ENCODE measurements around the gene SEZ6L.

Gene SEZ6L

DNA sequence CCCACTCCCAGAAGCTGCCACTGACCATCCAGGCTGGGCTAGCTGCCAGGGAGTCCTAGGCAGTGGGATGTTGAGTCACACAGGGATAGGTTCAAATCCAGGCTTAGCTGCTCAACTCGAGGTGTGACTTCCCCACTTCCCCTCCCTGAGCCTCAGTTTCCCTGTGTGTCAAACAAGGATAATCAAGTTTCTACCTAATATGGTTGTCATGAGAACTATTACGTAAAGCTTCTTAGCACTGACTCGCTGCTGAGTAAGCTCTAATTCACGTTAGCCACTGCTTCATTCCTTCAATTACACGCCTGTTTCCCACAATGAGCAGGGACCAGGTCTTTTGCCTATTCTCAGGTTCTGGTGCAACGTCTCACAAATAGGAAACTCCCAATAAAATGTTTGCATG lies 67.7 kb downstream of the SEZ6L start:
- no peak for DNase-seq (ENCODE audit: low read depth, low spot score)
- H3K27ac ChIP-seq, result no peak overlapping the region

DNA sequence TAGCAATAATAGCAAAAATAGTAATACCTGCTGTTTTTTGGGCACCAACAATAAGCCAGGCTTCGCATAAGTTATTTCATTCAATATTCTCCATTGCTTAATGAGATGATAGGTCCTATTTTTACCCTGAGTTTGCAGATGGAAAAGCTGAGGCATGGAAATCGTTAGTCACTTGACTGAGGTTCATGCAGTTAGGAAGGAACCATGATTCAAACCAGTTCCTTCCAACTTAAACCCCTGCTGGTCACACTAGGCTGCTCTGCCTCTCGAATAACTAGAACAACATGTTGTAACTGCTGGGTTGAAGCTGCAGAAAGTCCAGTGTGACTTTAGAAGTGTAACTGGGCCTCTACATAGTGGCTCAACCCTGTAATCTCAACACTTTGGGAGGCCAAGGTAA lies 69.3 kb downstream of the SEZ6L start:
- DNase-seq (ENCODE audit: low read depth, low spot score), result no peak

DNA sequence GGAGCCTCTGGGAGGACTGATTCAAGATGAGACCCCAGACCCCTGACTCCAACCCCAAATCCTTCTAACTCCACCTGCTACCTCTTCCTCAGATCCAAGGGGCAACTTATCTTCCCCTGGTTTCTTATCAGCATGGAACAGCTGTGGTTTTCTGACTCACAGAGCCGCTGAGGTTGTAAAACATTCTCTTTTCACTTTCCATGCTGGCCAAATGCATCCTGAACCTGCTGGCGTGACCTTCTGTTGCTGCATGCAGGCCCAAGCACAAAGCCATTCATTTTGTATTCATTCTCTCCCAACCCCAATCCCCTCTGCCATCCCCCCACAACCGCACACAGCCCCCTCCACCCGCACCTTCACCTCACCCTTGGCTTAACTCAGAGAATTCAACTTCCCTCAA lies 70.3 kb downstream of the SEZ6L start:
- DNase-seq (ENCODE audit: low read depth, low spot score), result no peak
- no peak overlapping the region for H3K27ac ChIP-seq

More for the DNA sequence above, 69.3 kb downstream of the SEZ6L start:
- H3K27ac ChIP-seq, result no peak overlapping the region

DNA sequence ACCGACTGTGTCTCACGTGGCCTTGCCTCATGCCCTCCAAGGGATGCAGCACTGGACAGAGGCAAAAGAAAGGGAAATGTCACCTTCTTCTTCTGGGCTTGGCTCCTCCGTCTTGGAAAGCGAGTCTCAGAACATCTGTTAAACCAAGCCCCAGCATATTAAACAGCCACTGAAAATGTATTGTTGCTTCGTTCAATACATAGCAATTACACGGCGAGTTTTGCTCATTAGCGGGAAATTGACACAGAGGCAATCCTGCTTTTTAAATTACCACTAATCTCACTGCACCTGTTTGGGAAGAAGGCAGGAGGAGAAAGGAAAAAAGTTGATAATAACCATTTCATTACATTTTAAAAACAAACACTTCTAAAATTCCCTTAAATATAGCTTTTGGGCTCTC lies 72.1 kb downstream of the SEZ6L start:
- no peak overlapping the region for H3K27ac ChIP-seq
- DNase-seq (ENCODE audit: low read depth, low spot score), result no peak

DNA sequence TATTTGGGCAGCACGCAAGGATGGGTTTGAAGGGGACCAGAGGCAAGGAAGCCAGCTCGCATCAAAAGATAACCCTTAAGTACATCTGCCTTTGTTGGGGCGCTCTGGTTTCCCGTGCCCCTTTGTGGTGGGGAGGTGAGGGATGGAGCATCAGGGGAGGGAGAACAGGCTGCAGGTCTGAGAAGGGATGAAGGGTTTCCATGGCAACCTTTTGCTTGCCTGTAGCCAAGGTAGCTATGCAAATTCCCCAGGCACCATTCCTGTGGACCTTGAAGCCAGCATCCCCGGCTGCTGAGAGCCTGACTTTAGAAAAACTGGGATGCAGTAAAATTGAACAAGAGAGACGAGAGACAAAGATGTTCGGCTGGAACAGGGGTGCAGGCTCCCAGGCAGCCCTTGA lies 75.7 kb downstream of the SEZ6L start:
- DNase-seq (ENCODE audit: low read depth, low spot score), result no peak
- no peak overlapping the region for H3K27ac ChIP-seq

DNA sequence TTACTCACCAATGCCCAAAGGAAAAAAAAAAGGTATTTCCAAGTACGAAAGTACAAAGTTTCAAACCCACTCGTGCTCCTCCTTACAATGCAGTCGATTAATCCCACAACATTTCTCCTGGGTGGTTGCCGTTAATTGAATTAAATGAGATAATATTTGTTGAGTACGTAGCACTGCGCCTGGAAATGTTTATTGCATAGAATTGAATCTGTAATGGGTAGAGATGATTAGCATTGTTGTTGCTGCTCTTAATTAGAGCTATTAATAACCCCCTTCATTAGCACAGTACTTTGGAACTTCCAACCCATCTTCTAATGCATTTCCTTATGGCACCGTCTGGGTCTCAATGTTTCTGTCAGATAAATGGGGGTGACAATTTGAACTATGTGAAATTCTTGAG lies 77.3 kb downstream of the SEZ6L start:
- H3K27ac ChIP-seq, result no peak overlapping the region
- DNase-seq (ENCODE audit: low read depth, low spot score), result no peak

DNA sequence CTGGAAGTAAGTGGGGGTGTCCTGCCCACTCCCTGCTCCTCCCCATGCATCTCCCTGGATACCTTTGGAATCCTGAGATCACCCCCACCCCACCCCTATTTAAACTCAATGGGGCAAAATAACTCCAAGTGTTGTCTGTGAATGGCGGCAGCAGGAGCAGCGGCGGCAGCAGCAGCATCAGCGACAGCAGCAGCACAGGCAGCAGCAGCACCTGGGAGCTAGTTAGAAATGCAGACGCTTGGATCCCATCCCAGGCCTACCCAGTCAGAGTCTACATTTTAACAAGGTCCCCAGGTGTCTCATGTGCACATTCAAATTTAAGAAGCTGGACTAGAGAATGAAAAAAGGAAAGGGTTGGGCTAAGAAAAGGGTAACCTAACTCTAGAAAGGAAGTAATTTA lies 82.6 kb downstream of the SEZ6L start:
- no peak overlapping the region for H3K27ac ChIP-seq
- no peak for DNase-seq (ENCODE audit: low read depth, low spot score)

DNA sequence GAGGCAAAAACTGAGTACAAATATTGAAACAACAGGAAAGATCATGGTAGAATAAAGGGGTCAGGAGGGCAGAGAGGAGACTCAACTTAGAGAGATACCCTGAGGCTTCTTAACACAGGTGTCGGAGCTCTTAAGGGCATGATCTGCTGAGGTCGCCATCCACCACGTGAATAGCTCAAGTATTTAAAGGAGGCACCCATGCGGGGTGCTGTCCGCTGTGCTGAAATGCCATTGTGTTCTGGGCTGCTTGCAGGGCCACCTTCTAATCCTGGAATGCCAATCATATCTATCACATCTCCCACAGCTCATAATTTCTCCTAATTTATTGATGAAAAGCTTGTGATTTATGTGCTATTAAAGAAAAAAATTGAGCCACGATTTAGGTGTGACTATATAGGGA lies 90.2 kb downstream of the SEZ6L start:
- DNase-seq (ENCODE audit: low read depth, low spot score), result no peak
- H3K27ac ChIP-seq, result no peak overlapping the region

DNA sequence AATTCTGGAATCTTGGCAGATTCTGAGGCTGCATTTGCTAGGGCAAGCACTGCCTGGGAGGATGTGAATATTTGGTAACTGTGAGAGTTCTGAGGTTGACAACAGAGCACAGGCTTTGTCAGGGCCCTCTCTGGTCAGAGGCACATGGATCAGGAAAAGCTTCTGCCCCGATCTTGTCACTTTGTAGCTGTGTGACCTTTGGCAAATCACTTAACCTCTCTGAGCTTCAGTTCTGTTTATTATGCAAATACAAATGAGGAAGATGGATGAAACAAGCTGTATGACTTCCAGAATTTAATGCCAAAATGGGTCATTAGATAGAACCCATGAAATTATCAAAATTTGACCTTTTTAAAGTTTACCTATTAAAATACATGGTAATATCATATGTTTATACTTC lies 94.9 kb downstream of the SEZ6L start:
- no peak overlapping the region for H3K27ac ChIP-seq
- DNase-seq (ENCODE audit: low read depth, low spot score), result no peak

DNA sequence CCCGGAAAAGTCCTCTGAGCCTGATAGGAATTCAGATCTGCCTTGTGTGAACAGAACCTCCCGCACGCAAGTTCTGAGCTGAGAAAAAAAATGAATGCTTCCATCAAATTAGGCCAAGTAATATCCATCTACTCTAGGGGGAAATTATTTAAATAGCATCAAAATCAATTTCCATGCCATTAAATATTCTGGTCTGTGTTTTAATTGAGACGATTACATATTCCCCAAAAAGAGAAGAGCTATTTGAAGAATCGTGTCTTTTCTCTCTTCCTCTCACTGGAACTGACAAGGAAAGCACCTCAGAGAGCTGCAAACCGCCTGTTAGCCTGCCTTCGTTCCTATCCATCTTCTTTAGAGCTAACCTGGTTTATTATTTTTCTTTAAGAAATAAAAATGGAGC lies 96.0 kb downstream of the SEZ6L start:
- DNase-seq (ENCODE audit: low read depth, low spot score), result no peak
- no peak overlapping the region for H3K27ac ChIP-seq

DNA sequence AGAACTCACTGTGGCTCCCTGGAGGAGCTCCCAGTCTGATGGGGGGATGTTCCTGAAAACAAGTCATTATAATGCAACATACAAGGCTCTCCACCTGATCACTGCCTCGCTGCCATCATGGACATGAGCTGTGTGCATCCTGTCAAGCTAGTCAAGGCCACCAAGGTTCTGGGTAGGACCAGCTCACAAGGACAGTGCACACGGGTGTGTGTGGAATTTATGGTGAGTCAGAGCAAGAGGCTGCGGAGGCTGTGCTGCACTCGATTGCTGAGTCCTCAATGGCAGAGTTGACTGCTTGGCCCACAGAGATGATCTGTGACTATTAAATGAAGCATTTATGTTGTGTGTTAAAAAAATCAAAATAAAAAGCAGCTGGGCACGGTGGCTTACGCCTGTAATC lies 96.6 kb downstream of the SEZ6L start:
- H3K27ac ChIP-seq, result no peak overlapping the region
- DNase-seq (ENCODE audit: low read depth, low spot score), result no peak

DNA sequence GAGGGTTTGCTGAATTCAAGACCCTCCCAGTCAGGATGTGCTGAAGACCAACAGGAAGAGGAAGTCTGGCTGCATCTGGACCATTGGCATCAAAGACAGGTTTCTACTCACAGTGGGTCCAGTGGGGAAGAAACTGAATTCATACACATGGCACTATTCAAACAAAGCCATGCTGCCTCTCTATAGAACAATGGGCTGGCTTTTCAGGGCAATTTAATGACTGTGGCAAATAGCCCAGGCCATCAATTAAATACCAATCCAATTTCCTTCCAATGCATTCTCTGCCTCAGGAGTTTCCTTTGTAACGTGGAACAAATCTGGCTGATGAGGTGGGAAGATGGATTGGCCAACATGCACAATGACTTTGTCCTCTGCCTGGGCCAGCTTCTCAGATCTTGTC lies 98.6 kb downstream of the SEZ6L start:
- no peak overlapping the region for H3K27ac ChIP-seq
- no peak for DNase-seq (ENCODE audit: low read depth, low spot score)

DNA sequence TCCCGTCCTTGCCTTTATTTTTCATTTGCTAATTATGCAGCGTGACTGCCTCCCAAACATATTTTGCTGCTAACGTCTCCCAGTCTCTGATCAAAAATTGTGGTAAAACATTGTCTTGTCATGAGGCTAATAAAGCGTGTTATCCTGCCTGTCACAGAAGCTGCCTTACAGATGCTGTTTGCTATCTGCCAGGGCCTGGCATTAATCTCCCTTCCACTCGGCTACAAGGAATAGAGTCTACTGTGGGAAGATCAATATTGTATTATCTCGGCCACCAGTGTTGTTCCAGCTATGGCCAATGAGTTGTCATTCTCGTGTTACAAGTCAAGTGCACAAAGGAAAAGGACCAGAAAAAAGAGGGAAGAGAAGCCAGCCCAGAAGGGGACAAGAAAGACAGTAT lies 100.3 kb downstream of the SEZ6L start:
- no peak overlapping the region for H3K27ac ChIP-seq
- DNase-seq (ENCODE audit: low read depth, low spot score), result no peak

DNA sequence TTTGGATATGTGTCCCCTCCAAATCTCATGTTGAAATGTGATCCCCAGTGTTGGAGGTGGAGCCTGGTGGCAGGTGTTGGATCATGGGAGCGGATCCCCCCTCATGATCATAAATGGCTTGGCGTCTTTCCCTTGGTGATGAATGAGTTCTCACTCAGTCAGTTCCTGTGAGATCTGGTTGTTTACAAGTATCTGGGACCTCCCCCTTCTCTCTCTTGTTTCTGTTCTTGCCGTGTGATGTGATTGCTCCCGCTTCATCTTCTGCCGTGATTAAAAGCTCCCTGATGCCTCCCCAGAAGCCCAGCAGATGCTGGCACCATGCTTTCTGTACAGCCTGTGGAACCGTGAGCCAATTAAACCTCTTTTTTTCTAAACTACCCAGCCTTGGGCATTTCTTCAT lies 102.2 kb downstream of the SEZ6L start:
- H3K27ac ChIP-seq, result no peak overlapping the region
- no peak for DNase-seq (ENCODE audit: low read depth, low spot score)

DNA sequence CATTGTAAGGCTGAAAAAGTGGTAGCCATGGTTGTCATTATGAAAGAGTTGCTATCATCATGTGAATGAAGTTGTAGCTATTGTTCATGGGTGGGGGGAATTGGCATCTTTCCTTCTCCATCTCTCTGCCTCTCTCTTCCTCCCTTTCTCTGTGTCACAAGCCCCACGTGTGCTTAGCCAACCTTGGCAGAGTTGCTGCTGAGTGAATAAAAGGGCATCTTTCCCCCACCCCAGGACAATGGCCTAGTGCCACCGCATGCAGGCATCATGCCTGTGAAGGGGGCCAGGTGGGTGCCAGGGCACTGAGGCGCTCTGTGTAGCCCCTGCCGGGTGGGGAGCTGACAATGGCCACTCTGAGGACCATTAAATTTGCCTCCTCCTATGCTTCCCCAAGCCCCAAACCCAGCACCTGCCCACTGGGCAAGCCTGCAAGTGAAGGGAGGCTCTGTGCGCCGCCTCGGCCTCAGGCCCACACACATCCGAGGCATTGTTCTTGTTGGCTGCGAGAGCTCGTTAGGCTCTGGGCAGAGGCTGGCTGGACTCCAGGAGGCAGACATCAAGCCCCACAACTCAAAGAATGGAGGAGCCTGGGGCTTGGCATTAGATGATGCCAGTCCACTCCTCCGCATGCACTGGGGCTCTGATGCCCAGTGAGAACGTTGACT lies 103.9 kb downstream of the SEZ6L start:
- no peak for DNase-seq (ENCODE audit: low read depth, low spot score)
- H3K27ac ChIP-seq, result no peak overlapping the region

DNA sequence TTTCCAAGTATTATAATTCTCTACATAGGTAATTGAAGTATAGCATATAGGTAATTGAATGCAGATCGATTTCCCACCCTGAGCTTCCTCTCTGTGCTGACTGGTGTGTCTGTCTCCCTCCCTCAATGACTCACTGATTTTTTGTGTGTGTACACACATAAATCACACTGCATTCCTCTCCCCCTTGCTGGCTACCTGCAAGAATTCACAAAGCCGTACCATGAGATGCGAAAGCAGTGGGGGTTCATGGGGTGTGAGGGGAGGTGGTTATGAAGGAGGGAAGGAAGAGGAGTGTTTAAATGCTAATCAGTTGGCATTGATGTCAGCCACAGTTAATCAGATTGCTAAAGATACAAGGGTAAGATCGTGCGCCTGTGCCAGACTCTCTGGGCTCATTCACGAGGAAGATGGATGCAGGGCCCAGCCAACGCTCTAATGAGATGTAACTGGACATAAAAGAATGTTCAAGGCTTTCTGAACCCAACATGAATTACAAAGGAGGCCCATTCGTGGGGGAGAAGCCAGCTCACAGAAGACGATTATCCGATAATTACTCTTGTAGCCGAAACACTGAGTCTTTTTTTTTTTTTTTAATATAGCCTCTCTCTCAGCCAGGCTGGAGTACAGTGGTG lies 107.4 kb downstream of the SEZ6L start:
- no peak for DNase-seq (ENCODE audit: low read depth, low spot score)
- no peak overlapping the region for H3K27ac ChIP-seq

DNA sequence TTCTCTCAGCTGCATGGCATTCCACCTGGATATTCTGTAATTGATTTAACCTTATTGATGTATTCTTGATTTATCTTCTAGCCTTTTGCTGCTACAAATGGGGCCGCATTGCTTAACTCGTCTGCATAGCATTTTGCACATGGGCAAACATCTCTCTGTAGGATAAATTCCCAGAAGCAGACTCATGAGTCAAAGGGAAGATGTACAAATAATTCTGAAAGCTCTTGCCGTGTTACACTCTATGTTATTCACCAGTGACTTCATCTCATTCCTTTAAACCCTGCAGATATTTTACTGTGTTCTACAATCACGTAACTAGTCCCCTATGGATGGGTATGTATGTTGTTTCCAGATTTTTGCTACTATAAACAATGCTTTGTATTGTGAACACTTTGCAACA lies 112.7 kb downstream of the SEZ6L start:
- no peak for DNase-seq (ENCODE audit: low read depth, low spot score)
- H3K27ac ChIP-seq, result no peak overlapping the region

DNA sequence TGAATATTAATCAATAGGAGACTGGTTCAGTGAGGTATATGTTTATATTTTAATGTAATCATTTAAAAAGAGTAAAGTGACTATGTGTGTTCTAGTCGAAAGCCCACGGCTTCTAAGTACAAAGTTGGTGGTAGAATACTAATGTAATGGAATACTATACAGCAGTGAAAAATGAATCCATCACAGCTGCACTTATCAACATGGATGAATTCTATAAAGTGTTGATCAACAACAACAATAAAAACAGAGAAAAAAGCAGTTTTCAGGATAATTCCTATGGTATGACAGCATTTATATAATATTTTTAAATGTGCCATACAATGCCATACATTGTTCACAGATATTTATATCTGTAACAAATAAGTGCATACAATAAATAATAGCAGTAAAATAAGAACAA lies 114.1 kb downstream of the SEZ6L start:
- no peak overlapping the region for H3K27ac ChIP-seq
- no peak for DNase-seq (ENCODE audit: low read depth, low spot score)

DNA sequence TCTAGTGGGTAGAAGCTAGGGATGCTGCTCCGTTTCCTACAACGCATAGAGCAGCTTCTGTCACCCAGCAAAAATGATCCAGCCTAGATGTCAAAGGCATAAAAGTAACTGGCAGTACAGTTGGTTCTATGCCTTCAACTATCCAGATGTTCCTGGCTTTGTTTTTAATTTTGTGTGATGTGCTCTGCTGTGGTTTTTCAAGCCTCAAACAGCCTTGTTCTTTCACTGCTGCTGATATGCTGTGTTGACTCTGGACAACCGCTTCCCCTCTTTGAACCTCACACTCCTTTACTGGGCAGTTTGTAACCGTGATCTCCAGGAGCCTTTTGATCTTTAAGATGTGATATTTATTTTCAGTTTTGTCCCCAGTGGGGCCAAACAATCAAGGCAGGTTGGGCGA lies 116.4 kb downstream of the SEZ6L start:
- DNase-seq (ENCODE audit: low read depth, low spot score), result no peak
- no peak overlapping the region for H3K27ac ChIP-seq

DNA sequence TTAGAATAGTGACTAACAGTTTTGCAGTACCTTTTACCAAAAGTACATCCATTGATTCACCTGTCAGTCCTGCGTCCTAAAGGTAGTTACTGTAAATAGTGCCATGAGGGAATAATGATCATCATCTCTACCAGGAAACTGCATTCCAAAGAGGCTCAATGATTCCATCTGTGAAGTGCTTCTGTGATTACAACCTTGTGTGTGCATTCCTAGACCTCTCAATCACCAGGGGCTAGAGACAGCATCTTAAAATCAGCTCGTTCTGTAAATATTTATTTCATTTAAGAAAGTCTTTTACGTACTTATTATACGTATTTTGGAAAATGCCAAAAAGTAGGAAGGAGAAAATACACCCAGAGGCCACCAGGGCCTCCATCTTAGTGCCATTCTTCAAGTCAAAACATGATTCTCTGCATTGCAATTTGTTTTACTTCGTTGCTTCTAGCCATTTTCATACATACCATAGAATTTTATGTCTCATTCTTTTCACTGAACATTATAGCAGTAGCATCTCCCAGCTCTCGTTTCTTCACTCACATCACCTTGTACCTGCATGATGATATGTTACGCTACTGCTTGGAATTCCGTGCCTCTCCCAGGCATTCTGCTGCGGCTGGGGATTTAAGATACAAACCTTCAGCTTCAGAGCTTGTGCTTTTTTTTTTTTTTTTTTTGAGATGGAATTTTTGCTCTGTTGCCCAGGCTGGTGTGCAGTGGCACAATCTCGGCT lies 117.0 kb downstream of the SEZ6L start:
- H3K27ac ChIP-seq, result no peak overlapping the region
- DNase-seq (ENCODE audit: low read depth, low spot score), result no peak

DNA sequence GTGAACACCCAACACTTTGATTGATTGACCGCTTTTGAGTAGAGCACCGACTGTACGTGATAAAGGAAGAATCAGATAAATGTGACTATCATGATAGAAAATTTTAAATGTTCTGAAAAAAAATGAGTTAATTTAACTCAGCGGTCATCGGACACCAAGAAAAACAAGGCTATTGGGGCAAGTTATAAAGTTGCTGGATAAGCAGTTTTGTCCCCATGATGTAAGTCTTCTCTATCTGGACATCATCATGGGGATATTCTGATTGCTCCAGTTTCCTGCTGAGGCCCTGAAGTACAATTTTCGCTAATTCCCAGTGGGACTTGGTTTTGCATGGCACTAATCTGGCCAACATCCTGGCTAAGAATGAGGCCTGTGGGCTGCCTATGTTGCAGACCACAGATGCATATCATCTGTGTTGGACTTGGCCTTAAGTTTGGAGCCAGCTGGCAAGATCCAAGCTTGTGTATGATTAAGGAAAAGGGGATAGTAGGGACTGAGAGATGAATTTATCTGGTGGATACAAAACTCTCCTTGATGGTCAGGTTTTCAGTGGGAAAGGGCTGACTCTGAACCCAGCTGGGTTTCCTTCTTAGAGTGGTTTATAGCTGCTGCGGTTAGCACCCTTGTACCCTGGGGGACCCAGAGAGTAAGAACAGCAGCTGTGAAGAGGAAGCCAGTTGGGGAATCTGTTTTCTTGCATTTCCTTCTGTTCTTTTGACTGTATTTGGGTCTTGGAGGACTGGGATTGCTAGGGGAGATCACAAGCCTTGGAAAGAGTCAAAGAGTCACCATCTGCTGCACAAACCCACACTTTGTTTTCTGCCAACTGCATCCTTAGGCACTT lies 118.3 kb downstream of the SEZ6L start:
- no peak for DNase-seq (ENCODE audit: low read depth, low spot score)
- H3K27ac ChIP-seq, result no peak overlapping the region

Measured in epithelial cell of prostate (primary cell).